PC-3 (cell line): ENCODE data around the gene TLCD2.

Experiments
- CTCF ChIP-seq: fragments of 300-600 bp; sonication (generic); conservative IDR thresholded peaks from 2 replicates; pipeline ENCODE4 v1.5.1; 2017; ENCODE audit warnings: antibody characterized with exemption, low read depth, mild to moderate bottlenecking, low read length
- EZH2 ChIP-seq: fragments of 300-600 bp; sonication (generic); IDR thresholded peaks from one replicate; pipeline ENCODE4 v1.6.1; 2017; ENCODE audit warnings: antibody characterized with exemption, mild to moderate bottlenecking, low read length; ENCODE audit not compliant: unreplicated experiment
- EZH2phosphoT487 ChIP-seq: fragments of 300-600 bp; sonication (generic); IDR thresholded peaks from 2 replicates; pipeline ENCODE4 v1.6.1; 2018; ENCODE audit warnings: mild to moderate bottlenecking, antibody characterized with exemption, low read length, borderline replicate concordance

- TF ChIP-seq EZH2phosphoT487 = no peak
- peak; percentile 56 for TF ChIP-seq CTCF
- no peak for TF ChIP-seq EZH2
Measured at GRCh38 chr17:1713878-1714426, 3.8 kb upstream of the TLCD2 start.
